ENCODE measurements around the gene GABARAPL1. TPM values are rescaled to one million over a fixed set of nuclear protein-coding genes. Genes with fewer than 3 reads are reported as not detected.

Gene GABARAPL1
- total RNA-seq, 1 experiment from 2014 or later, result 55.6 TPM

DNA sequence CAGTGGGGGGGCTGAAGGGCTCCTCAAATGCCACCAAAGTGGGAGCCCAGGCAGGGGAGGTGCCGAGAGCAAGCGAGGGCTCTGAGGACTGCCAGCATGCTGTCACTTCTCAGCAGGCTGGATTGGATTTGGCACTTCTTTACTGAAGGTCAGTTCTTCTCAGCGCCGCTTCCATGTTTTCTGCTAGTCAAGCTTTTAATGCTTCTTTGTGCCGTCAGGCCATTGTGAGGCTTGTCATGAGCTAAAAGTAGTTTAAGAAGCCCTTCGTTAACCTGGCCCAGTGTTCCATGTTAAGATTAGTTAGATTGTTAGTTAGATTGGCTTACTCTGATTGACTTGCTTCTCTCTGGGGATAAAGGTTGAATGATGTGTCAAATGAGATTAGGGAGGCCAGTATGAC is 13.4 kb downstream of the GABARAPL1 start:
- Mint-ChIP-seq H3K4me1 (peaks cover 0 to 4% of the 10 kb centered on the region in 2 experiments; a peak in 1 of 4 replicates), H3K36me3 (ENCODE audit: insufficient read depth in 1 of 3, low read depth in 3 of 3) (peaks cover 38% of the 10 kb centered on the region in 3 experiments), H3K27ac (no peak overlapping the region), H3K4me3 (no peak overlapping the region), H3K9me3 (peaks cover 0 to 4% of the 10 kb centered on the region in 2 experiments; a peak in 1 of 5 replicates), H3K27me3 (ENCODE audit: low read depth) (no peaks in the 10 kb centered on the region)
- no peaks in the 10 kb centered on the region for H3K79me1 ChIP-seq (ENCODE audit: insufficient read depth, low read depth, low read length, poor library complexity, severe bottlenecking)
- no peak overlapping the region for H2BK12ac ChIP-seq (ENCODE audit: insufficient read length, low read depth, low read length)
- no peaks in the 10 kb centered on the region for H3K9me3 ChIP-seq (ENCODE audit: control insufficient read depth, low read depth, low read length)
- no peaks in the 10 kb centered on the region for H3K23me2 ChIP-seq (ENCODE audit: insufficient read length, low read depth, low read length, poor library complexity, severe bottlenecking)
- no peak overlapping the region for H3K56ac ChIP-seq (ENCODE audit: insufficient read length, low read depth, low read length)
- H2BK20ac ChIP-seq (ENCODE audit: low read depth, low read length, poor library complexity, severe bottlenecking), result no peak overlapping the region
- H2BK15ac ChIP-seq (ENCODE audit: low read depth, low read length), result no peak overlapping the region
- H3K4me1 ChIP-seq (ENCODE audit: insufficient read depth, low read length), result no peaks in the 10 kb centered on the region
- H2AK5ac ChIP-seq (ENCODE audit: insufficient read length, low read length), result no peak overlapping the region
- H3K18ac ChIP-seq (ENCODE audit: insufficient read length, low read depth, low read length), result no peak overlapping the region
- no peak overlapping the region for H2BK120ac ChIP-seq (ENCODE audit: low read depth, low read length, poor library complexity, severe bottlenecking)
- no peak overlapping the region for H3K27ac ChIP-seq (ENCODE audit: insufficient read length, low read depth, low read length)
- H4K5ac ChIP-seq (ENCODE audit: insufficient read length, low read depth, low read length), result no peak overlapping the region
- no CpG with 5 or more reads among the region's 6 CpGs for WGBS (ENCODE audit: extremely low coverage, insufficient read length, low lambda C conversion rate)
- no peaks in the 10 kb centered on the region for H3K79me2 ChIP-seq (ENCODE audit: insufficient read depth, low read length)
- no peak overlapping the region for H4K91ac ChIP-seq (ENCODE audit: insufficient read length, low read depth, low read length)
- no peak overlapping the region for H2BK5ac ChIP-seq (ENCODE audit: insufficient read length, low read length)
- H3T11ph ChIP-seq (ENCODE audit: low read length), result no peak overlapping the region
- DNase-seq, result no peak
- H2AFZ ChIP-seq (ENCODE audit: low read length), result no peak overlapping the region
- H4K20me1 ChIP-seq (ENCODE audit: control insufficient read depth, insufficient read depth, insufficient read length), result no peaks in the 10 kb centered on the region
- H3K27me3 ChIP-seq (ENCODE audit: insufficient read depth, low read length), result no peaks in the 10 kb centered on the region
- H3K14ac ChIP-seq (ENCODE audit: insufficient read depth, low read length), result no peak overlapping the region
- H3K23ac ChIP-seq (ENCODE audit: insufficient read length, low read depth, low read length), result no peak overlapping the region
- TF ChIP-seq, protein P1, sequence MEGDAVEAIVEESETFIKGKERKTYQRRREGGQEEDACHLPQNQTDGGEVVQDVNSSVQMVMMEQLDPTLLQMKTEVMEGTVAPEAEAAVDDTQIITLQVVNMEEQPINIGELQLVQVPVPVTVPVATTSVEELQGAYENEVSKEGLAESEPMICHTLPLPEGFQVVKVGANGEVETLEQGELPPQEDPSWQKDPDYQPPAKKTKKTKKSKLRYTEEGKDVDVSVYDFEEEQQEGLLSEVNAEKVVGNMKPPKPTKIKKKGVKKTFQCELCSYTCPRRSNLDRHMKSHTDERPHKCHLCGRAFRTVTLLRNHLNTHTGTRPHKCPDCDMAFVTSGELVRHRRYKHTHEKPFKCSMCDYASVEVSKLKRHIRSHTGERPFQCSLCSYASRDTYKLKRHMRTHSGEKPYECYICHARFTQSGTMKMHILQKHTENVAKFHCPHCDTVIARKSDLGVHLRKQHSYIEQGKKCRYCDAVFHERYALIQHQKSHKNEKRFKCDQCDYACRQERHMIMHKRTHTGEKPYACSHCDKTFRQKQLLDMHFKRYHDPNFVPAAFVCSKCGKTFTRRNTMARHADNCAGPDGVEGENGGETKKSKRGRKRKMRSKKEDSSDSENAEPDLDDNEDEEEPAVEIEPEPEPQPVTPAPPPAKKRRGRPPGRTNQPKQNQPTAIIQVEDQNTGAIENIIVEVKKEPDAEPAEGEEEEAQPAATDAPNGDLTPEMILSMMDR (conservative IDR thresholded peaks at IDR 0.05), result no peak
- no peak overlapping the region for H3K4ac ChIP-seq (ENCODE audit: low read depth, low read length)
- H3K9ac ChIP-seq (ENCODE audit: extremely low read depth, insufficient read length, low read length), result no peak overlapping the region
- H4K8ac ChIP-seq (replicated peaks; ENCODE audit: insufficient read length, low read depth, low read length), result no peak overlapping the region
- no peak overlapping the region for H3K4me2 ChIP-seq (ENCODE audit: insufficient read depth, insufficient read length, low read length)
